NCI-H1694 treated with DMSO at 0.1 percent for 48 hours (cell line): ENCODE measurements around the gene ZNF609.
A peak's percentile ranks its signal among the peaks of the same experiment; 100 is the strongest.

Experiments
- DNase-seq: peaks from one replicate; lab custom pipeline; 2025; lab: John Stamatoyannopoulos, UW

Gene ZNF609

DNA sequence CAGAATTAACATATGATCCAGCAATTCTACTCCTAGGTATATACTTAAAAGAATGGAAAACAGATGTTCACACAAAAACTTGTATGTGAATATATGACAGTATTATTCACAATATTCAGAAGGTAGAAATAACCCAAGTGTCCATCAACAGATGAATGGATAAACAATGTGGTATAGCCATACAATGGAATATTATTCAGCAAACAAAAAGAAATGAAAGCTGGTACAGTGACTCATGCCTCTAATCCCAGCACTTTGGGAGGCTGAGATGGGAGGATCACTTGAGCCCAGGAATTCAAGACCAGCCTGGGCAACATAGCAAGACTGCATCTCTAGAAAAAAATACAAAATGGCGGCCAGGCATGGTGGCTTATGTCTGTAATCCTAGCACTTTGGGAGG, 185.6 kb downstream of the ZNF609 start:
- no peak for DNase-seq

- no peak for DNase-seq
Measured at GRCh38 chr15:64647367-64647766, 187.0 kb downstream of the ZNF609 start.

DNA sequence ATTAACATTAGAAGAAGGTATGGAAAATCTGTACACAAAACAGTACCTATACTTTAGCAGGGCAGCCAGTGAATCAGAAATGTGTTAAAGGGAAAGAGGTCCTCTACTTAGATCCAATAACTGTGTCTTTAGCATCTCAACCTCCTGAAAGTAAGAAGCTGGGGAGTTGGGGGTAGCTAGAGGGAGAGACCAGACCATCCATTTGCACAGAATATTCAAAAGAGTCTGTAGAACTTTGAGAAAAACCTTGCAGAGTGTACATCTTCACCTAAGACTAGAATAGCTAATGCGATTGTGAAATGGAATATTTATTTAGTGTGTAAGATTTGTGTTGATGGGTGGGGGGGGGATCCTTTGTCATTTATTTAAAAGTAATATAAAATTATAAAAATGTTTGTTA, 190.2 kb downstream of the ZNF609 start:
- DNase-seq, result no peak

DNA sequence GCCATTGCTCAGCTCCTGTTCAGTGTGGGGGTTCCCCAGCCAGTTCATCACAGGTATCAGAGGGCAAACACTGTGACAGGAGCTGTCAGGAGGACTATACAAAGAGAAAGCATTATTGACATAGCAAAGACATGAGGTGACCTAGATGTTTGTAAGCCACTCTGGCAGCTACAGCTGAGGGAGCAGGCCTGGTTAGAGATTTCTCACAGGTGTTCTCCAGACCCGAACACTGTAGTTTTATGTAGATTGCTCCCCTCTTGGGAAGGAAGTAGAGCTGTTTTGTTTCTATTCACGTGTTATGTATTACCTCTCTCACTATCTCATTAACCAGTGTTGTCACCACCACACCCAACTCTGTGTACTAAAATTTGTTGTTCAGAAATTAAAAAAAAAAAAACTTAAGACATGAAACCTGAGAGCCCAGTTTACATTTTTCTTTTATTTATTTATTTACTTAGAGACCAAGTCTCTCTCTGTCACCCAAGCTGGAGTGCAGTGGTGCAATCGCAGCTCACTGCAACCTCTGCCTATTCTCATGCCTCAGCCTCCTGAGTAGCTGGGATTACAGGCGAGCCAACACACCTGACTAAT, 191.3 kb downstream of the ZNF609 start:
- no peak for DNase-seq

DNA sequence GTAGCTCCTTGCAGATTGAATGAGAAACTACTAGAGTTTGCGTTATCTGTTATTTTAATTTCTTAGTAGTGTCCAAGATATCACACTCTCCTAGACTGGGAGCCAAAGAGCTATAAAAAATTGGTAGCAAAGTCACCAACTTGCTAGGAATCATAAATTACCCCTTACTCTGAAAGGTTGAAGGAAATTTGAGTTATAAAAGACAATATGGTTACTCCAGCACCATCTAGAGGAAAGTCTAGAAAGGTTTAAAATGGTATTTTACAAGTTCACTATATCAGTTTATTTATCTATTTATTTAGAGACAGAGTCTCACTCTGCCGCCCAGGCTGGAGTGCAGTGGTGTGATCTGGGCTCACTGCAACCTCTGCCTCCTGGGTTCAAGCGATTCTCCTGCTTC, 193.4 kb downstream of the ZNF609 start:
- DNase-seq, result peak; percentile 5

GRCh38 chr15:64656508-64656907, 196.1 kb downstream of the ZNF609 start:
- no peak for DNase-seq

DNA sequence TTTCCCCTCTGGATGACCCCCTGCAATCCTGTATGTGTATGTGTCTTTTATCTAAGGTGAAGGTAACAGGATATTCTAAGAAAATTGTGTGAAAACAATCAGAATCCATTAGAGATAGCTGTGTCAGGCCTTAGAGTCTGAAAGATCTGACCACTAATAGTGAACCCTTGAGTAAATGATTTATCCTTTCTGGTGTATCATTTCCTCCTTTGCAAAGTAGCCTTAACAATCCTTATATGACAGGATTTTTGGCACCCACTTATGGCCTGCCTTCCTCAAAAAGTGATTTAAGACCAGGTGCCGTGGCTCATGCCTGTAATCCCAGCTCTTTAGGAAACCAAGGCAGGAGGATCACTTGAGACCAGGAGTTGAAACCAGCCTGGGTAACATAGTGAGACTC, 204.8 kb downstream of the ZNF609 start:
- no peak for DNase-seq

DNA sequence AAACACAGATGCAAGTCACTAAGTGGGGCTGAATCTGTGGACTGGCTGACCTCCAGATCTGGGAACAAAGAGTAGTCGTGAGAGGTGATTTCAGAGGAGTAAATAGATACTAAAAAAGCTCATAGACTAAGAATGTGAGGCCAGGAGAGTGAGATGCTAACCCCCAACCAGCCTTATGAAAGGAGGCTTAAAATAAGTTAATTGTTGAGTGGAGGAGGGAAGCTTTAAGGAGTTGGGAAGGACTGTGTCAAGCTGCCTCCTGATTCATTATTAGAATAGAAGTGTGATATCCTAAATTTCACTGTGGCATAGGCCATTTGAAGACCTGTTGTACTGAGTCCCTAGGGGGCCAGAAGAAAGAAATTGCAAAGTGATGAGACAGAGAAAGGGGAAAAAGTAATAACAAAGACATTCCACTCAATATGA, 207.4 kb downstream of the ZNF609 start:
- DNase-seq, result no peak

DNA sequence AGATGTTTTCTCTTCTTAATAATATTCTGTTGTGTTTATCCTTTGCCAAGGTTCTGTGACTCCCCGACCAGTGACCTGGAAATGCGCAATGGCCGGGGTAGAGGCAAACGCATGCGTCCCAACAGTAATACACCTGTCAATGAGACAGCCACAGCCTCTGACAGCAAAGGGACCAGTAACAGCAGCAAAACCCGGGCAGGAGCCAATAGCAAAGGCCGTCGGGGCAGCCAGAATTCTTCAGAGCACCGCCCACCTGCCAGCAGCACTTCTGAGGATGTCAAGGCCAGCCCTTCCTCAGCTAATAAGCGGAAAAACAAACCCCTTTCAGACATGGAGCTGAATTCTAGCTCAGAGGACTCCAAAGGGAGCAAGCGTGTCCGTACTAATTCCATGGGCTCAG, 213.5 kb downstream of the ZNF609 start:
- DNase-seq, result no peak

DNA sequence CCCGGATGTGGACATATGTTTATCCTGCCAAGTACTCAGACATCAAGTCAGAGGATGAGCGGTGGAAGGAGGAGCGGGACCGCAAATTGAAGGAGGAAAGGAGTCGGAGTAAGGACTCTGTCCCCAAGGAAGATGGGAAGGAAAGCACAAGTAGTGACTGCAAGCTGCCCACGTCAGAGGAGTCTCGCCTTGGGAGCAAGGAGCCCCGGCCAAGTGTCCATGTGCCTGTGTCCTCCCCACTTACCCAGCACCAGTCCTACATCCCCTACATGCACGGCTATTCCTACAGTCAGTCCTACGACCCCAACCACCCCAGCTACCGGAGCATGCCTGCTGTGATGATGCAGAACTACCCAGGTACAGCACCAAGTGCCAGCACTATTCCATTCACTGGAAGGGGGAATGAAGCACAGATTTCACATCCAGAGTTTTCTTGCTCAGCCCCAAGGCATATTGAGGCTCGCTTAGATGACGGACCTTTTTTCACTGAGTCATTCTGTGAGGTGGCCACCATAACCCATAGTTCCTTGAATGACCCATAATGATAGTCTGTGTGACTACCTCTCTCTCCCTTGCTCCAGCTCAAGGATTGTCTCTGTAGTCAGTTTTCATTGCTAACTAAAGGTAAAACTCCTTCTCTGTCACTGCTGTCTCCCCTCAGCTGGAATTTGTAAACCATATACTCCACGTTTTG, 217.9 kb downstream of the ZNF609 start:
- DNase-seq, result no peak

GRCh38 chr15:64680097-64680496, 219.7 kb downstream of the ZNF609 start:
- DNase-seq, result no peak

DNA sequence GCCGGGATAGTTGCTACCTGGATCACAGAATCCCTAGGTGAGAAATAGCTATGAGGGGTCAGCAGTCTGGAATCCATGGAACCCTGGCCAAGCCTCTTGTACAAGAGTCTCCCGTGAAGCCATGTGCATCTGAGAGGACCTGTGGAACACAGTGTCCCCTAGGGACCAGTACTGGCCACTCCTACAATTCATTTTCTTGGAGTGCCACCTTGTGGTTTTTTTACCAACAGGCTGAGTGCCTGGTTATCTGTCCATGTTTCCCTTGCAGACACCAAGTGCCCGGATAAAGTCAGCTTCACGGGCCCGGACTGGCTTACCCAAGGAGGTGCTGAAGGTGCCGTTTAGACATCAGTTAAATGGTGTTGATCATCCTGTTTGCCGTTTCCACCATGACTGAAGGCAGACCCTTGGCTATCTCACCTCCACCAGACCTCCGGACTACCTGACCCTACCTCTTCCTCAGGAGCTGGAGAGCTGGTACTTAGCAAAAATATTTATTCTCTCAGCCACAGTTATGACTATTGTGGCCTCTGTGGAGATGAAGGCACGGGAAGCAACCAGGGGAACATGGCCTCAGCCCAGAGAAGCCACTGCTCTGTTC, 221.1 kb downstream of the ZNF609 start:
- DNase-seq, result no peak

DNA sequence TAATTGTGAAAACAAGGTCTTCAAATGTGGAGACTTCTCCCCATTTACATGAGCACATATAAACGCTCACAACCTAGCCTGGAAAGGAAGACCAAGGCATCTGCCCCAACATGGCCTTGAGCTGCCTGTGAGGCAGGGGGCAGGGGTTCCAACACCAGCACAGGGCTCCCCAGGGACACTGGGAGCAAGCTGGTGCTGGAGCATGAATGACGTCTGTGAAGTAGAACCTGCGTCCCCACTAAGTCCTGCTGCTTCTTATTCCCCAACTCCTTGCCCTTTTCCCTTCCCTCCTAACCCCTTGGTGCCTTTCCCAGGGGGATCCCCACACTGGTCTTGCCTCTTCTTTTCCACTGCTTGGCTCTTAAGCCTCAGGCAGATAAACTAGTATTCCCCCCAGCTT, 221.9 kb downstream of the ZNF609 start:
- DNase-seq, result no peak

DNA sequence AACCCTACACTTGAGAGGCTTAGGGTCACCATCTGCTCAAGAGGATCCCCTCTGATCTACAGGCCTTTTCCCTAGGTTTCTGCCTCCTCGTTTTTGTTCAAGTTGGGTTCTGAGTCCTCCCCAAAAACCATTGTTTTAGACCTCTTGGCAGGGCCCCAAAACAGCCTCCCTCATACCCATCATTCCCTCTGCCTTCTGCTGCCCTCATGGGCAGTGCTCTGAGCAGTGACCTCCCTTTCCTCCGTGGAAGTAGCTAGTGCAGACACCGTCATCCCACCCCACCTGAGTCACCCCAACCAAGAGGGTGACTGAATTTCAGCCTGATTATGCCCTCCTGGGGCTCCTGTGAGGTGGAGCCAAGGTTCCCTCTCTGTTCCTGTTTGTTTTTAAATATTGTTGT, 223.0 kb downstream of the ZNF609 start:
- DNase-seq, result no peak

GRCh38 chr15:64685230-64685888, 225.0 kb downstream of the ZNF609 start:
- no peak for DNase-seq

DNA sequence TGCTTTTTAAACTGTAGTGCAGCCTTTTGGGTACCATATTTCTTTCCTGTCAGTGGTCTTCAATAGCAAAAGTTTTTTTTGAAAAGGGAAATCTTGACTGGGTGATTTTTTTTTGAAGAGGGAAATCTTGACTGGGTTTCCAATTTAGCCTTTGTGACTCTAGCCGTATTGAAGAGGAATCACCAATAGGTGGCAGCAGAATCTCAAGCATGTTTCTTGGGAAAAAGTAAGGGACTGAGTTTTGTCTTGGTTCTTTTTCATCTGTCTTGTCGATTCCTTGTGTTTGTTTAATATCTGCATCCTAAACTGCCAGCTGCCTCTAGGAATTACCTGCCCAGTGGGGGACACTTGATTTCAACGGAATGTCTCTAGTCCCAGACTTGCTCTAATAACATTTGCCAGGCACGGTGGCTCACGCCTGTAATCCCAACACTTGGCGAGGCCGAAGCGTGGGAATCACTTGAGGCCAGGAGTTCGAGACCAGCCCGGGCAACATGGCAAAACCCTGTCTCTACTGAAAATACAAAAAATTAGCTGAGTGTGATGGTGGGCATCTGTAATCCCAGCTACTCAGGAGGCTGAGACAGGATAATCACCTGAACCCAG, 225.9 kb downstream of the ZNF609 start:
- DNase-seq, result peak; percentile 12

DNA sequence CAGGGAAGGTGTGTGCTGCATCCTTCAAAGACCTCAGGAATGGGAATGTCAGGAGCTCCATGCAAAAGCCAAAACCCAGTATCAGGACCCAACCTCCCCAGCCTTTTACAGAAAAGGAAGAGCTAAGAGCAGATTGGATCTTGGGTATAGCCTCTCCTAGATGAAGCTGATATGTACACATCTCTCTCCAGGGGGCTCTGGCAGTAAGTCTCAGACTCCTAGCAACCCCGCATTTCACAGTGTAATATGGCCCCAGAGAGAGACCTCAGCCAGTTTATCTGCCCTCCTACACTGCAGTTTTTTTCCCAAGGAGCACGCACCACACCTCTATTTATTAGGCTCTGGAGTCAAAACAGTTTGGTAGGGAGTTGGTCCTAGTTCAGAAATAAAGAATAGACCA, 226.8 kb downstream of the ZNF609 start:
- DNase-seq, result no peak

DNA sequence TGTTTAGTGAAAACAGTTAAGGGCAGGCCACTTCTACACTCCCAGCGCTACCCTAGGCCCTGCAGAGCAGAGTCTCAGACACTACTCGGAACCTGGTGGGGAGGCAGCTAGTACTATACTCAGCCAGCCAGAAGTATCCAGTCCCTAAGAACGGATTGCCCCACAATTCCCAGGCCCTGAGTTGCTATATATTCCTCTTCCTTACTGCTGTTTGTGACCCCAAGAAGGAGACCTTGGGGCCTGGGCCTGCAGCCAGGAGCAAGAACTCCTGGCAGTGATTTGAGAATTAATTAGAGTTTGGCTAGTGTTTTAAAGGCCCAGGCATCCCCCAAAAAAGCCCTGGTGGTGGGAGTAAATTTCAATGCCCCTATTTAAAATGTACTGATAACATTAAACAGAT, 227.3 kb downstream of the ZNF609 start:
- DNase-seq, result no peak

DNA sequence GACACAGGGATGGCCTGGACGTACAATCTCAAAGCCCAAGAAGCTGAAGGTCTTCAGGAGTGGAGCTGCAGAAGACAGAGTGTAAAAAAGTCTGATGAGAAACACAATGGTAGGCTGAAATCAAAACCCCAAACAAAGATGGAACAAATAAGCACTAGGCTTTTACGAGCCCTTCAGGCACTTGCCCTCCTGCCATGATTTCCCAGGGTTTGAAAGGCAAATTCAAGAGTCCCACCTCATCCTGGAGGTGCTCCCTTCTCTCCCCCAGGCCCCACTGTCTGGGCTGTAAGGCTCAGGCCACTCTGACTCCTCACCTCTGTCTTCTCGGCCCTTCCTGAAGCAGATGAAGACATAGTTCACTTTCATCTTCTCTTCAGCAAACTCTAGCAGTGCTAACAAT, 228.4 kb downstream of the ZNF609 start:
- DNase-seq, result no peak

DNA sequence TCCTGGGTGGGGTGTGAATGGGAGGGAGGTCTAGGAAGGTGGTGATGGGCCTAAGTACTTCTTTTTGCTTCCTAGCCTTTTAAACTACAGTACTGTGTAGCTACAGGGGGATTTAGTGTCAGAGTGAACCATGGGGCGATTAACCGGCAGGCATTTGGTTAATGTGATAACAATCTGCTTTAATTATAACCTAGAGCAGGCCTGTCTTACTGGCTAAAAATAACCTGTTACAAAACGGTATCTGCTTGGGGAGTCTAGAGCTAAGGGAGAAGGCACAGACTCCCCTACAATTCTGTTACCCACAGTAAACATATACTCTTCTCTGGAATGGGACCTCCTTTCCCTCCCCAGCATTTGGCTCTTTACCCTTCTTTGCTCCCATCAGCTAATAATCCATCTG, 229.6 kb downstream of the ZNF609 start:
- no peak for DNase-seq

GRCh38 chr15:64690578-64691296, 230.4 kb downstream of the ZNF609 start:
- no peak for DNase-seq
